IMR-90 (cell line): ENCODE data around the gene LIPE. TPM values are rescaled to one million over a fixed set of nuclear protein-coding genes. Genes with fewer than 3 reads are reported as not detected.

Source experiments
- ATAC-seq: fragments of 200-7000 bp; cut with Tn5 transposase; 2 replicates; pipeline ENCODE4 v1.9.1; 2020; ENCODE audit warnings: low read depth, mild to moderate bottlenecking, moderate library complexity
- BruUV-seq: library from RNA; stranded (reverse); fragments of 400-500 nt; replicated peaks from 2 replicates; lab custom pipeline; 2021; lab: Mats Ljungman, UMichigan
- CTCF ChIA-PET: fragments of 300-600 bp; formaldehyde crosslinking; extraction: SDS; loops from one replicate; lab custom pipeline; 2021; ENCODE audit warnings: antibody characterized with exemption; lab: Yijun Ruan, JAX
- POLR2A ChIA-PET: fragments of 300-600 bp; sonication (Branson Sonifier 250); formaldehyde crosslinking; loops from one replicate; lab custom pipeline; 2022; ENCODE audit warnings: antibody characterized with exemption; ENCODE audit not compliant: unreplicated experiment; lab: Charles Lee
- DNase-seq: peaks from one replicate; pipeline ENCODE4 v3.0.0; 2013
- H2AFZ ChIP-seq: replicated peaks from 2 replicates; pipeline ENCODE3; 2013; ENCODE audit warnings: low read length, mild to moderate bottlenecking; ENCODE audit not compliant: poor library complexity
- H2AK5ac ChIP-seq: 2 replicates; pipeline ENCODE4 v1.6.1; 2013; ENCODE audit warnings: low read depth, low read length, inconsistent platforms
- H2AK9ac ChIP-seq: replicated peaks from 2 replicates; pipeline ENCODE3; 2013; ENCODE audit warnings: mild to moderate bottlenecking, low read depth, low read length, moderate library complexity; ENCODE audit not compliant: poor library complexity
- H2BK120ac ChIP-seq: 2 replicates; pipeline ENCODE4 v1.6.1; 2013; ENCODE audit warnings: low read depth, low read length, inconsistent platforms
- H2BK15ac ChIP-seq: 3 replicates; pipeline ENCODE4 v1.6.1; 2013; ENCODE audit warnings: low read depth, low read length, inconsistent platforms
- H2BK20ac ChIP-seq: 2 replicates; pipeline ENCODE4 v1.6.1; 2013; ENCODE audit warnings: low read depth, mild to moderate bottlenecking, inconsistent platforms, low read length, moderate library complexity
- H2BK5ac ChIP-seq: 2 replicates; pipeline ENCODE4 v1.6.1; 2013; ENCODE audit warnings: mild to moderate bottlenecking, low read depth, low read length, inconsistent platforms; ENCODE audit not compliant: poor library complexity, severe bottlenecking
- H3K14ac ChIP-seq: replicated peaks from 2 replicates; pipeline ENCODE4 v1.6.1; 2013; ENCODE audit warnings: low read depth, low read length, inconsistent platforms
- H3K18ac ChIP-seq: 2 replicates; pipeline ENCODE4 v1.6.1; 2013; ENCODE audit warnings: low read depth, low read length, control low read depth
- H3K23ac ChIP-seq: 2 replicates; pipeline ENCODE4 v1.6.1; 2013; ENCODE audit warnings: low read depth, low read length, inconsistent platforms
- H3K27ac ChIP-seq: 2 replicates; pipeline ENCODE4 v1.5.1; 2013; ENCODE audit warnings: mild to moderate bottlenecking, control low read depth, low read length; ENCODE audit not compliant: insufficient read depth
- H3K27me3 ChIP-seq: 2 replicates; pipeline ENCODE4 v1.6.1; 2013; ENCODE audit warnings: low read length; ENCODE audit not compliant: control insufficient read depth, insufficient read depth
- H3K36me3 ChIP-seq: 2 replicates; pipeline ENCODE4 v1.6.1; 2013; ENCODE audit warnings: low read length, mixed read lengths; ENCODE audit not compliant: control insufficient read depth, insufficient read depth
- H3K4ac ChIP-seq: 2 replicates; pipeline ENCODE4 v1.6.1; 2013; ENCODE audit warnings: low read depth, low read length, inconsistent platforms
- H3K4me1 ChIP-seq: 2 replicates; pipeline ENCODE4 v1.6.1; 2013; ENCODE audit warnings: low read length, mixed read lengths; ENCODE audit not compliant: control insufficient read depth, insufficient read depth
- H3K4me2 ChIP-seq: 2 replicates; pipeline ENCODE4 v1.6.1; 2013; ENCODE audit warnings: low read depth, mild to moderate bottlenecking, control low read depth, low read length, moderate library complexity
- H3K4me3 ChIP-seq: 2 replicates; pipeline ENCODE4 v1.5.1; 2013; ENCODE audit warnings: low read depth, mild to moderate bottlenecking, control low read depth, low read length, moderate library complexity; ENCODE audit not compliant: insufficient read depth
- H3K56ac ChIP-seq: 2 replicates; pipeline ENCODE4 v1.6.1; 2013; ENCODE audit warnings: low read length, inconsistent platforms; ENCODE audit not compliant: insufficient read depth; ENCODE audit errors: extremely low read depth
- H3K79me1 ChIP-seq, 2 experiments: 2 replicates each; pipeline ENCODE4 v1.6.1; 2013; ENCODE audit warnings: low read length in 2 of 2, inconsistent platforms in 1 of 2, low read depth in 1 of 2
- H3K9ac ChIP-seq: 2 replicates; pipeline ENCODE4 v1.6.1; 2013; ENCODE audit warnings: low read depth, low read length, control low read depth
- H3K9me1 ChIP-seq: 2 replicates; pipeline ENCODE4 v1.6.1; 2013; ENCODE audit warnings: low read length, inconsistent platforms; ENCODE audit not compliant: insufficient read depth
- H3K9me3 ChIP-seq: 2 replicates; pipeline ENCODE4 v1.6.1; 2013; ENCODE audit warnings: low read length; ENCODE audit not compliant: control insufficient read depth, insufficient read depth
- H4K20me1 ChIP-seq: 2 replicates; pipeline ENCODE4 v1.6.1; 2013; ENCODE audit warnings: low read length, inconsistent platforms; ENCODE audit not compliant: insufficient read depth
- H4K5ac ChIP-seq: 2 replicates; pipeline ENCODE4 v1.6.1; 2013; ENCODE audit warnings: mild to moderate bottlenecking, low read depth, low read length, control low read depth
- H4K8ac ChIP-seq, 2 experiments: 2 replicates each; pipeline ENCODE4 v1.6.1; 2013; ENCODE audit warnings: low read depth in 2 of 2, low read length in 2 of 2, control low read depth in 1 of 2, inconsistent platforms in 1 of 2
- H4K91ac ChIP-seq: 2 replicates; pipeline ENCODE4 v1.6.1; 2013; ENCODE audit warnings: low read depth, low read length, inconsistent platforms; ENCODE audit not compliant: insufficient read depth
- CEBPB ChIP-seq: IDR thresholded peaks from 2 replicates; pipeline ENCODE4 v1.6.1; 2012; ENCODE audit warnings: low read depth, low read length, improper control_type of control experiment
- FOS ChIP-seq: fragments of 150-350 bp; IDR thresholded peaks from 2 replicates; pipeline ENCODE4 v1.6.1; 2016; ENCODE audit warnings: low read depth, low read length
- MAFK ChIP-seq: IDR thresholded peaks from 2 replicates; pipeline ENCODE4 v1.6.1; 2012; ENCODE audit warnings: low read depth, low read length, improper control_type of control experiment
- MAZ ChIP-seq: IDR thresholded peaks from 2 replicates; pipeline ENCODE4 v1.6.1; 2012; ENCODE audit warnings: low read depth, mild to moderate bottlenecking, low read length, improper control_type of control experiment, moderate library complexity, borderline replicate concordance
- RAD21 ChIP-seq: IDR thresholded peaks from 2 replicates; pipeline ENCODE4 v1.6.1; 2012; ENCODE audit warnings: low read length, improper control_type of control experiment
- RCOR1 ChIP-seq: IDR thresholded peaks from 2 replicates; pipeline ENCODE4 v1.6.1; 2012; ENCODE audit warnings: mild to moderate bottlenecking, low read length, improper control_type of control experiment; ENCODE audit not compliant: insufficient replicate concordance
- SMC3 ChIP-seq: fragments of 150-350 bp; IDR thresholded peaks from 2 replicates; pipeline ENCODE4 v1.6.1; 2016; ENCODE audit warnings: low read depth, mild to moderate bottlenecking, antibody characterized with exemption, low read length, moderate library complexity
- USF2 ChIP-seq: fragments of 150-350 bp; IDR thresholded peaks from 2 replicates; pipeline ENCODE4 v1.6.1; 2017; ENCODE audit warnings: mild to moderate bottlenecking, antibody characterized with exemption, low read length, low read depth
- WGBS, 2 experiments: methylation state at CpG; one replicate each; pipeline versions ENCODE4 v1.1.5 to v1.1.7; 2013; ENCODE audit warnings: missing lambda C conversion rate in 2 of 2; ENCODE audit not compliant: insufficient read length in 1 of 2; ENCODE audit errors: extremely low coverage in 2 of 2; 5-methylcytosine and 5-hydroxymethylcytosine counted together
- dilution Hi-C: fragments of 300-500 bp; cut with HindIII; formaldehyde crosslinking; loops from one replicate; pipeline ENCODE4 v1.14.3; 2018; ENCODE audit warnings: low sequenced_read_pairs; ENCODE audit not compliant: unreplicated experiment
- in situ Hi-C: fragments of 300-500 bp; cut with MboI; formaldehyde crosslinking; loops from 3 replicates; pipeline ENCODE4 v1.14.3; 2019; ENCODE audit warnings: low sequenced_read_pairs, inconsistent platforms, mixed read lengths
- intact Hi-C: fragments of 100-400 bp; cut with micrococcal nuclease; formaldehyde crosslinking; loops from 2 replicates; pipeline ENCODE4 v1.10.0; 2022
- polyA plus RNA-seq, 3 experiments: library from polyadenylated mRNA; depleted of rRNA; stranded (reverse); fragments of >200 nt; gene quantifications; 2 replicates each; pipeline ENCODE4 v1.2.3, GENCODE V29; 2012; ENCODE audit warnings: low replicate concordance in 1 of 3
- total RNA-seq: library from RNA; depleted of rRNA; stranded (reverse); fragments of >200 nt; gene quantifications from 2 replicates; pipeline ENCODE4 v1.2.3, GENCODE V29; 2012

Gene LIPE
- total and polyA plus RNA-seq, 2 of the 4 experiments (the other 2 are of a cell fraction): 1.1 to 5.4 TPM

GRCh38 chr19:42472402-42473147, 45.4 kb upstream of the LIPE start:
- Histone ChIP-seq H3K23ac (no peak overlapping the region), H4K5ac (no peak overlapping the region), H2BK5ac (no peak overlapping the region), H3K79me1 (no peaks in the 10 kb centered on the region), H3K4me2 (no peak overlapping the region), H2AK5ac (no peak overlapping the region), H3K4me1 (peaks cover 3% of the 10 kb centered on the region; the same call in 1 of the 2 replicates), H2BK120ac (no peak overlapping the region), H3K4ac (no peak overlapping the region), H3K14ac (no peak overlapping the region), H2BK20ac (no peak overlapping the region), H2BK15ac (no peak overlapping the region), H4K91ac (no peak overlapping the region), H3K27ac (no peak overlapping the region), H3K36me3 (no peaks in the 10 kb centered on the region), H3K9ac (no peak overlapping the region), H3K27me3 (peaks cover 23% of the 10 kb centered on the region), H2AK9ac (no peak overlapping the region), H3K9me1 (peaks cover 4% of the 10 kb centered on the region; the same call in 1 of the 2 replicates), H3K4me3 (no peak overlapping the region), H3K9me3 (no peaks in the 10 kb centered on the region), H4K8ac (no peak overlapping the region), H4K20me1 (no peaks in the 10 kb centered on the region), H2AFZ (no peak overlapping the region), H3K56ac (no peak overlapping the region), H3K18ac (no peak overlapping the region)
- ATAC-seq (no peak), DNase-seq (no peak)
- TF ChIP-seq MAFK: no peak
- no peak for TF ChIP-seq MAZ
- TF ChIP-seq RCOR1: no peak
- TF ChIP-seq USF2: no peak
- no peak for TF ChIP-seq FOS
- TF ChIP-seq RAD21: no peak
- TF ChIP-seq CEBPB: peak; percentile 56
- TF ChIP-seq SMC3: no peak
- in situ Hi-C loops: no loop called here
- intact Hi-C loops: no loop called here
- POLR2A ChIA-PET: no interaction called here
- WGBS, 2 experiments: 80% methylated on average over 1 of the region's 7 CpGs; no CpG with 5 or more reads in 1 of the 2 experiments
- dilution Hi-C loops: no loop called here
- BruUV-seq: no TSS peak
- CTCF ChIA-PET: no interaction called here
